22Rv1 (cell line): ENCODE measurements around the gene MAP4K4.

Source experiments
- CTCF ChIP-seq: fragments of 450-650 bp; IDR thresholded peaks from 2 replicates; pipeline ENCODE4 v1.5.1; 2017; ENCODE audit warnings: mild to moderate bottlenecking
- ZFX ChIP-seq: fragments of 450-650 bp; IDR thresholded peaks from 2 replicates; pipeline ENCODE4 v1.6.1; 2017; ENCODE audit warnings: antibody characterized with exemption, borderline replicate concordance

- TF ChIP-seq CTCF (peak; percentile 29), ZFX (no peak)
These were observed 176.0 kb downstream of the MAP4K4 start for GRCh38 chr2:101873543-101873942.
